HepG2 (cell line): ENCODE data around the gene SRSF8. TPM values are rescaled to one million over a fixed set of nuclear protein-coding genes. Genes with fewer than 3 reads are reported as not detected.

Experiments
- ATAC-seq: fragments of 200-7000 bp; cut with Tn5 transposase; 3 replicates; pipeline ENCODE4 v1.9.1; 2020; ENCODE audit warnings: mild to moderate bottlenecking, moderate library complexity
- BruUV-seq: library from RNA; stranded (reverse); fragments of 400-500 nt; replicated peaks from 2 replicates; lab custom pipeline; 2021; lab: Mats Ljungman, UMichigan
- CTCF ChIA-PET: fragments of 300-600 bp; formaldehyde crosslinking; extraction: SDS; loops from one replicate; lab custom pipeline; 2021; ENCODE audit warnings: low total read pairs, inconsistent platforms, low intra/inter-chr PET ratio; lab: Yijun Ruan, JAX
- POLR2A ChIA-PET: fragments of 350-600 bp; sonication (Branson Sonifier 250); formaldehyde crosslinking; loops from one replicate; lab custom pipeline; 2020; ENCODE audit warnings: antibody characterized with exemption, inconsistent platforms; lab: Yijun Ruan, JAX
- DNase-seq: peaks from one replicate; pipeline ENCODE4 v3.0.0-alpha.2; 2015; ENCODE audit warnings: low spot score
- FAIRE-seq: peaks from 3 replicates; lab custom pipeline; 2011; peaks lifted over from hg19 to GRCh38; lab: Jason Lieb, UNC
- H2AFZ ChIP-seq: one replicate; pipeline ENCODE4 v1.6.1; 2011; ENCODE audit warnings: low read length, inconsistent platforms
- H3K27ac ChIP-seq: fragments of 300-600 bp; 3 replicates; pipeline ENCODE4 v1.8.0; 2011; ENCODE audit warnings: mixed run types, mild to moderate bottlenecking, mixed read lengths, low read length, inconsistent platforms; ENCODE audit not compliant: insufficient read depth; ENCODE audit errors: extremely low read length
- H3K27me3 ChIP-seq, 2 experiments: fragments of 200-600 bp in 1 of 2; 2 replicates in 1 of 2; 3 replicates in 1 of 2; pipeline versions ENCODE4 v1.6.0 to v1.8.0; 2011; ENCODE audit warnings: low read length in 2 of 2, mild to moderate bottlenecking in 2 of 2, moderate library complexity in 2 of 2, inconsistent platforms in 1 of 2; ENCODE audit not compliant: insufficient read depth in 2 of 2, control insufficient read depth in 1 of 2
- H3K36me3 ChIP-seq, 2 experiments: fragments of 200-600 bp in 1 of 2; replicated peaks in 1 of 2; 2 replicates in 1 of 2; 3 replicates in 1 of 2; pipeline versions ENCODE4 v1.5.1 to v1.8.0; 2011; ENCODE audit warnings: low read length in 2 of 2, inconsistent platforms in 1 of 2; ENCODE audit not compliant: insufficient read depth in 2 of 2, control insufficient read depth in 1 of 2
- H3K4me1 ChIP-seq: 2 replicates; pipeline ENCODE4 v1.5.1; 2012; ENCODE audit warnings: low read length, inconsistent platforms; ENCODE audit not compliant: insufficient read depth
- H3K4me2 ChIP-seq: 2 replicates; pipeline ENCODE4 v1.6.0; 2011; ENCODE audit warnings: low read depth, low read length, inconsistent platforms
- H3K4me3 ChIP-seq, 3 experiments: fragments of 200-600 bp in 1 of 3; sonication (generic), shearing (Covaris generic) in 1 of 3; replicated peaks in 1 of 3; 2 replicates each; pipeline ENCODE4 v1.5.1; 2011 to 2016; ENCODE audit warnings: low read length in 3 of 3, inconsistent platforms in 2 of 3, low read depth in 2 of 3, mild to moderate bottlenecking in 2 of 3, control low read depth in 1 of 3, mixed read lengths in 1 of 3; ENCODE audit not compliant: insufficient read depth in 1 of 3
- H3K79me2 ChIP-seq: one replicate; pipeline ENCODE4 v1.6.1; 2011; ENCODE audit warnings: low read length, inconsistent platforms; ENCODE audit not compliant: insufficient read depth
- H3K9ac ChIP-seq: 2 replicates; pipeline ENCODE4 v1.6.0; 2011; ENCODE audit warnings: mild to moderate bottlenecking, low read depth, low read length, inconsistent platforms; ENCODE audit not compliant: insufficient read depth
- H3K9me3 ChIP-seq: 2 replicates; pipeline ENCODE4 v1.5.1; 2012; ENCODE audit warnings: mild to moderate bottlenecking, low read length
- H4K20me1 ChIP-seq: 2 replicates; pipeline ENCODE4 v1.6.0; 2011; ENCODE audit warnings: inconsistent platforms, mild to moderate bottlenecking, low read length, moderate library complexity; ENCODE audit not compliant: insufficient read depth
- BCL3 ChIP-seq: sonication (generic); formaldehyde crosslinking; IDR thresholded peaks from 2 replicates; pipeline ENCODE4 v1.5.1; 2020; ENCODE audit warnings: mild to moderate bottlenecking, missing genetic modification reagents, moderate library complexity
- FOSL2 ChIP-seq: sonication (generic); formaldehyde crosslinking; IDR thresholded peaks from 2 replicates; pipeline ENCODE4 v1.4.0; 2020; ENCODE audit warnings: missing genetic modification reagents
- MAFF ChIP-seq: IDR thresholded peaks from 2 replicates; pipeline ENCODE4 v1.6.1; 2011; ENCODE audit warnings: low read depth, low read length, improper control_type of control experiment
- MBNL3 ChIP-seq: fragments of 250-450 bp; sonication (Bioruptor Pico); conservative IDR thresholded peaks from 2 replicates; pipeline ENCODE4 v1.8.0; 2022; ENCODE audit warnings: mild to moderate bottlenecking, inconsistent platforms
- NFE2L2 ChIP-seq: fragments of 150-350 bp; IDR thresholded peaks from 2 replicates; pipeline ENCODE4 v1.6.1; 2014; ENCODE audit warnings: low read length
- PRDM4 ChIP-seq: sonication (generic); formaldehyde crosslinking; IDR thresholded peaks from 2 replicates; pipeline ENCODE4 v1.9.0; 2021; ENCODE audit warnings: missing genetic modification reagents, borderline replicate concordance
- RFXAP ChIP-seq: sonication (generic); formaldehyde crosslinking; IDR thresholded peaks from 2 replicates; pipeline ENCODE4 v1.4.0; 2020; ENCODE audit warnings: missing genetic modification reagents, borderline replicate concordance
- ZNF263 ChIP-seq: sonication (generic); formaldehyde crosslinking; IDR thresholded peaks from 2 replicates; pipeline ENCODE4 v1.4.0; 2020; ENCODE audit warnings: missing genetic modification reagents
- ZNF704 ChIP-seq: sonication (generic); formaldehyde crosslinking; IDR thresholded peaks from 2 replicates; pipeline ENCODE4 v1.8.1; 2023; ENCODE audit warnings: mild to moderate bottlenecking, inconsistent platforms, moderate library complexity, missing genetic modification reagents, borderline replicate concordance
- ZNF816 ChIP-seq: sonication (generic); formaldehyde crosslinking; IDR thresholded peaks from 2 replicates; pipeline ENCODE4 v1.8.0; 2022; ENCODE audit warnings: missing genetic modification reagents, mild to moderate bottlenecking, borderline replicate concordance
- WGBS: methylation state at CpG from one replicate; pipeline ENCODE4 v1.1.6; 2017; ENCODE audit warnings: low lambda C conversion rate; 5-methylcytosine and 5-hydroxymethylcytosine counted together
- in situ Hi-C: cut with HindIII; loops from 2 replicates; pipeline ENCODE4 v1.10.0; 2017; ENCODE audit warnings: low pct_unique_long_range_greater_than_20kb; ENCODE audit not compliant: extremely low pct_ligation_motif_present
- intact Hi-C: fragments of 100-400 bp; cut with micrococcal nuclease; formaldehyde crosslinking; loops from one replicate; pipeline ENCODE4 v1.10.0; 2022; ENCODE audit not compliant: unreplicated experiment
- polyA plus RNA-seq, 8 experiments: library from polyadenylated mRNA; depleted of rRNA in 3 of 8; stranded (reverse) in 7 of 8; unstranded in 1 of 8; fragments of >200 nt; fragmentation: Illumina TruSeq in 4 of 8; extraction: Trizol in 4 of 8; gene quantifications; 2 replicates each; pipeline versions ENCODE4 v1.2.1 to v1.2.3, GENCODE V29; 2011 to 2016; ENCODE audit warnings: low read depth in 4 of 8, missing spikeins in 1 of 8, mixed read lengths in 1 of 8; ENCODE audit not compliant: insufficient read depth in 1 of 8
- total RNA-seq, 5 experiments: library from RNA; depleted of rRNA; stranded (reverse); fragments of >200 nt; fragmentation: Illumina TruSeq; extraction: Trizol; gene quantifications; 2 replicates each; pipeline ENCODE4 v1.2.3, GENCODE V29; 2016; ENCODE audit warnings: low read depth in 1 of 5
- TF ChIP-seq, protein P1 (sequence below), 2 experiments: sonication (generic) in 1 of 2; formaldehyde crosslinking in 1 of 2; IDR thresholded peaks; 2 replicates each; pipeline versions ENCODE4 v1.4.0 to v1.6.1; 2016 to 2020; ENCODE audit warnings: borderline replicate concordance in 1 of 2, low read depth in 1 of 2, mild to moderate bottlenecking in 1 of 2, missing genetic modification reagents in 1 of 2
- TF ChIP-seq, protein P2 (sequence below): sonication (generic); formaldehyde crosslinking; IDR thresholded peaks from 2 replicates; pipeline ENCODE4 v1.5.0; 2020; ENCODE audit warnings: missing genetic modification reagents, mild to moderate bottlenecking, borderline replicate concordance

SRSF8 gene
- total and polyA plus RNA-seq, 2 of the 13 experiments (the other 11 are each of a cell fraction or from before 2014, with no cell fraction given): 21.8 to 25.8 TPM

GRCh38 chr11:95067841-95068219 is 1.1 kb downstream of the SRSF8 start:
- BruUV-seq: no TSS peak
- TF ChIP-seq BCL3 (no peak), MAFF (no peak), ZNF704 (no peak), NFE2L2 (no peak), ZNF263 (CRISPR knock-in tag) (peak; percentile 78), PRDM4 (CRISPR knock-in tag) (no peak), FOSL2 (0 out of 2 replicates have a peak, but pooled peaks have one; percentile 19), MBNL3 (CRISPR knock-in tag) (no peak), ZNF816 (CRISPR knock-in tag) (peak; percentile 76), RFXAP (CRISPR knock-in tag) (no peak)
- TF ChIP-seq, protein P1, sequence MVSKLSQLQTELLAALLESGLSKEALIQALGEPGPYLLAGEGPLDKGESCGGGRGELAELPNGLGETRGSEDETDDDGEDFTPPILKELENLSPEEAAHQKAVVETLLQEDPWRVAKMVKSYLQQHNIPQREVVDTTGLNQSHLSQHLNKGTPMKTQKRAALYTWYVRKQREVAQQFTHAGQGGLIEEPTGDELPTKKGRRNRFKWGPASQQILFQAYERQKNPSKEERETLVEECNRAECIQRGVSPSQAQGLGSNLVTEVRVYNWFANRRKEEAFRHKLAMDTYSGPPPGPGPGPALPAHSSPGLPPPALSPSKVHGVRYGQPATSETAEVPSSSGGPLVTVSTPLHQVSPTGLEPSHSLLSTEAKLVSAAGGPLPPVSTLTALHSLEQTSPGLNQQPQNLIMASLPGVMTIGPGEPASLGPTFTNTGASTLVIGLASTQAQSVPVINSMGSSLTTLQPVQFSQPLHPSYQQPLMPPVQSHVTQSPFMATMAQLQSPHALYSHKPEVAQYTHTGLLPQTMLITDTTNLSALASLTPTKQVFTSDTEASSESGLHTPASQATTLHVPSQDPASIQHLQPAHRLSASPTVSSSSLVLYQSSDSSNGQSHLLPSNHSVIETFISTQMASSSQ (IDR thresholded peaks at IDR 0.05; ENCODE audit: low read depth): no peak
- TF ChIP-seq, protein P1 (CRISPR knock-in tag; IDR thresholded peaks at IDR 0.05; ENCODE audit: borderline replicate concordance): no peak
- TF ChIP-seq, protein P2, sequence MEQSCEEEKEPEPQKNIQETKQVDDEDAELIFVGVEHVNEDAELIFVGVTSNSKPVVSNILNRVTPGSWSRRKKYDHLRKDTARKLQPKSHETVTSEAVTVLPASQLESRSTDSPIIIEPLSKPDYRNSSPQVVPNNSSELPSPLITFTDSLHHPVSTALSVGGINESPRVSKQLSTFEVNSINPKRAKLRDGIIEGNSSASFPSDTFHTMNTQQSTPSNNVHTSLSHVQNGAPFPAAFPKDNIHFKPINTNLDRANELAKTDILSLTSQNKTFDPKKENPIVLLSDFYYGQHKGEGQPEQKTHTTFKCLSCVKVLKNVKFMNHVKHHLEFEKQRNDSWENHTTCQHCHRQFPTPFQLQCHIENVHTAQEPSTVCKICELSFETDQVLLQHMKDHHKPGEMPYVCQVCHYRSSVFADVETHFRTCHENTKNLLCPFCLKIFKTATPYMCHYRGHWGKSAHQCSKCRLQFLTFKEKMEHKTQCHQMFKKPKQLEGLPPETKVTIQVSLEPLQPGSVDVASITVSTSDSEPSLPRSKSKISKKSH: peak; percentile 9; the same call in 1 of the 2 replicates

More at GRCh38 chr11:95067841-95068219, 1.1 kb downstream of the SRSF8 start:
- in situ Hi-C loops (loop anchor here (10.0 kb wide), 1 partner anchor 637 kb away; no protein-coding TSS in a partner anchor), intact Hi-C loops (loop anchor here (1.0 to 10.0 kb wide), 6 partner anchors 71 to 722 kb away; partner anchors contain the start of genes C11orf97, CEP57, CWC15 and KDM4D)
- H2AFZ ChIP-seq: no peak overlapping the region
- DNase-seq (no peak), FAIRE-seq (no peak), ATAC-seq (peak; percentile 2; the same call in 2 of the 3 replicates)
- CTCF ChIA-PET: no interaction called here
- H3K79me2 ChIP-seq: peaks cover 24% of the 10 kb centered on the region
- H3K27ac ChIP-seq: peak overlapping the region; percentile 93
- H3K4me2 ChIP-seq: peak overlapping the region; percentile 82
- peaks cover 3% of the 10 kb centered on the region; the same call in 1 of the 2 replicates for H4K20me1 ChIP-seq
- H3K36me3 ChIP-seq: no peaks in the 10 kb centered on the region
- H3K27me3 ChIP-seq: no peaks in the 10 kb centered on the region; a peak in 1 of 5 replicates
- POLR2A ChIA-PET: interaction anchor here (0.6 to 3.5 kb wide), 16 partner anchors 9 to 1320 kb away, joined by 3 to 48 read pairs (median 4); partner anchors contain the start of genes CEP57, CWC15, ENDOD1 and FAM76B
- WGBS: 0% methylated on average over 16 of the region's 16 CpGs
- H3K9ac ChIP-seq: peak overlapping the region; percentile 94
- H3K4me1 ChIP-seq: peaks cover 18% of the 10 kb centered on the region
- no peaks in the 10 kb centered on the region for H3K9me3 ChIP-seq
- H3K4me3 ChIP-seq: peak overlapping the region; percentile 80 to 97 (median 93)
